Upper lobe of right lung (tissue), 1 donor: ENCODE results near the gene LY86. TPM values are rescaled to one million over a fixed set of nuclear protein-coding genes. Genes with fewer than 3 reads are reported as not detected.

ENCODE experiments used
- ATAC-seq: fragments of 200-7000 bp; cut with Tn5 transposase; one replicate; pipeline ENCODE4 v1.9.1; 2020; ENCODE audit warnings: mild to moderate bottlenecking, moderate library complexity
- DNase-seq: peaks from one replicate; pipeline ENCODE4 v3.0.0-alpha.2; 2020
- H3K27ac ChIP-seq: fragments of 200-600 bp; one replicate; pipeline ENCODE4 v1.8.0; 2022
- H3K27me3 ChIP-seq: fragments of 200-600 bp; one replicate; pipeline ENCODE4 v1.8.0; 2022; ENCODE audit warnings: mild to moderate bottlenecking
- H3K36me3 ChIP-seq: fragments of 200-600 bp; one replicate; pipeline ENCODE4 v1.8.0; 2022
- H3K4me1 ChIP-seq: fragments of 200-600 bp; one replicate; pipeline ENCODE4 v1.8.0; 2022
- H3K4me3 ChIP-seq: fragments of 200-600 bp; one replicate; pipeline ENCODE4 v1.8.0; 2022; ENCODE audit warnings: mild to moderate bottlenecking
- H3K9me3 ChIP-seq: fragments of 200-600 bp; one replicate; pipeline ENCODE4 v1.8.0; 2022
- intact Hi-C: fragments of 100-400 bp; cut with DNase I; formaldehyde crosslinking; loops from one replicate; pipeline ENCODE4 v1.11.0; 2022
- total RNA-seq: library from RNA; stranded (reverse); fragmentation: NEBNext Ultra II Directional; extraction: Animal tissue kit (Norgen Biotek cat#: 25700); gene quantifications from one replicate; pipeline ENCODE4 v1.2.1, GENCODE V29; 2021
- TF ChIP-seq, protein P1 (sequence below): fragments of 200-600 bp; IDR thresholded peaks from one replicate; pipeline ENCODE4 v1.8.0; 2022; ENCODE audit warnings: antibody characterized with exemption
- donor health status: DM: no; HTN: yes; CAD: no; lungs with severe emphysema.

LY86 gene
- total RNA-seq, 1 donor from 2014 or later = 13.8 TPM

GRCh38 chr6:6584310-6585002 is 4.1 kb upstream of the LY86 start:
- ATAC-seq (no peak), DNase-seq (no peak)
- H3K4me1 ChIP-seq = no peaks in the 10 kb centered on the region
- no peak overlapping the region for H3K4me3 ChIP-seq
- no peaks in the 10 kb centered on the region for H3K9me3 ChIP-seq
- TF ChIP-seq, protein P1, sequence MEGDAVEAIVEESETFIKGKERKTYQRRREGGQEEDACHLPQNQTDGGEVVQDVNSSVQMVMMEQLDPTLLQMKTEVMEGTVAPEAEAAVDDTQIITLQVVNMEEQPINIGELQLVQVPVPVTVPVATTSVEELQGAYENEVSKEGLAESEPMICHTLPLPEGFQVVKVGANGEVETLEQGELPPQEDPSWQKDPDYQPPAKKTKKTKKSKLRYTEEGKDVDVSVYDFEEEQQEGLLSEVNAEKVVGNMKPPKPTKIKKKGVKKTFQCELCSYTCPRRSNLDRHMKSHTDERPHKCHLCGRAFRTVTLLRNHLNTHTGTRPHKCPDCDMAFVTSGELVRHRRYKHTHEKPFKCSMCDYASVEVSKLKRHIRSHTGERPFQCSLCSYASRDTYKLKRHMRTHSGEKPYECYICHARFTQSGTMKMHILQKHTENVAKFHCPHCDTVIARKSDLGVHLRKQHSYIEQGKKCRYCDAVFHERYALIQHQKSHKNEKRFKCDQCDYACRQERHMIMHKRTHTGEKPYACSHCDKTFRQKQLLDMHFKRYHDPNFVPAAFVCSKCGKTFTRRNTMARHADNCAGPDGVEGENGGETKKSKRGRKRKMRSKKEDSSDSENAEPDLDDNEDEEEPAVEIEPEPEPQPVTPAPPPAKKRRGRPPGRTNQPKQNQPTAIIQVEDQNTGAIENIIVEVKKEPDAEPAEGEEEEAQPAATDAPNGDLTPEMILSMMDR = no peak
- no peaks in the 10 kb centered on the region for H3K36me3 ChIP-seq
- no peak overlapping the region for H3K27ac ChIP-seq
- intact Hi-C loops = no loop called here
- H3K27me3 ChIP-seq = no peaks in the 10 kb centered on the region

GRCh38 chr6:6585003-6585311 is 3.6 kb upstream of the LY86 start:
- no peaks in the 10 kb centered on the region for H3K9me3 ChIP-seq
- no peaks in the 10 kb centered on the region for H3K36me3 ChIP-seq
- H3K27me3 ChIP-seq = no peaks in the 10 kb centered on the region
- intact Hi-C loops = no loop called here
- no peaks in the 10 kb centered on the region for H3K4me1 ChIP-seq
- DNase-seq (no peak), ATAC-seq (no peak)
- H3K4me3 ChIP-seq = no peak overlapping the region
- H3K27ac ChIP-seq = no peak overlapping the region
- TF ChIP-seq, protein P1 = no peak

DNA sequence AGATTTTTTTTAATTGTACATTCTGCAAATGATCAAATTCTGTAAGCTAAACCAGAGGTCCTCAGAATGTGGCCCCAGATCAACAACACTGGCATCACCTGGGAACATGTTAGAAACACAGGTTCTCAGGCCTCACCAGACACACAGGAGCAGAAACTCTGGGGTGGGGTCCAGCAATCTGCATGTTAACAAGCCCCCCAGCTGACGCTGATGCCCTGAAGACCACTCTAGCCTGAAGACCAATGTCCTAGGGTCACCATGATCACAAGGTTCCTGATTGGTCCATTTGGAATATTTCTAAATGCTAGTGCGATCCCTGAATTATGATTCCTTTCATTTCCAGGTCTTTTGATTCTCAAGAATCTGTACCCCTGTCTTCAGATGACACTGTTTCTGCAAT is 2.4 kb upstream of the LY86 start:
- Histone ChIP-seq H3K4me1 (no peaks in the 10 kb centered on the region), H3K4me3 (no peak overlapping the region), H3K27me3 (no peaks in the 10 kb centered on the region), H3K36me3 (no peaks in the 10 kb centered on the region), H3K9me3 (no peaks in the 10 kb centered on the region), H3K27ac (no peak overlapping the region)
- ATAC-seq (no peak), DNase-seq (no peak)
- intact Hi-C loops = no loop called here
- TF ChIP-seq, protein P1 = no peak

- no peak overlapping the region for H3K27ac ChIP-seq
- H3K36me3 ChIP-seq = no peaks in the 10 kb centered on the region
- no peaks in the 10 kb centered on the region for H3K4me1 ChIP-seq
- no peaks in the 10 kb centered on the region for H3K27me3 ChIP-seq
- TF ChIP-seq, protein P1 = no peak
- no peak overlapping the region for H3K4me3 ChIP-seq
- no peaks in the 10 kb centered on the region for H3K9me3 ChIP-seq
- intact Hi-C loops = no loop called here
- peak; percentile 33 for ATAC-seq
- DNase-seq = no peak
These were observed 1.6 kb upstream of the LY86 start for GRCh38 chr6:6586671-6587526.

- no peak overlapping the region for H3K27ac ChIP-seq
- ATAC-seq = no peak
- DNase-seq = no peak
- intact Hi-C loops = no loop called here
- H3K27me3 ChIP-seq = no peaks in the 10 kb centered on the region
- H3K36me3 ChIP-seq = no peaks in the 10 kb centered on the region
- H3K4me1 ChIP-seq = peaks cover 2% of the 10 kb centered on the region
- no peak overlapping the region for H3K4me3 ChIP-seq
- TF ChIP-seq, protein P1 = no peak
- no peaks in the 10 kb centered on the region for H3K9me3 ChIP-seq
These were observed 840 bp upstream of the LY86 start for GRCh38 chr6:6587696-6588063.
